GM19240 (cell line): ENCODE data around the gene SDC1.

Source experiments
- DNase-seq: peaks from one replicate; pipeline ENCODE4 v3.0.0; 2011; ENCODE audit warnings: low spot score; ENCODE audit not compliant: insufficient read length

The SDC1 gene

DNA sequence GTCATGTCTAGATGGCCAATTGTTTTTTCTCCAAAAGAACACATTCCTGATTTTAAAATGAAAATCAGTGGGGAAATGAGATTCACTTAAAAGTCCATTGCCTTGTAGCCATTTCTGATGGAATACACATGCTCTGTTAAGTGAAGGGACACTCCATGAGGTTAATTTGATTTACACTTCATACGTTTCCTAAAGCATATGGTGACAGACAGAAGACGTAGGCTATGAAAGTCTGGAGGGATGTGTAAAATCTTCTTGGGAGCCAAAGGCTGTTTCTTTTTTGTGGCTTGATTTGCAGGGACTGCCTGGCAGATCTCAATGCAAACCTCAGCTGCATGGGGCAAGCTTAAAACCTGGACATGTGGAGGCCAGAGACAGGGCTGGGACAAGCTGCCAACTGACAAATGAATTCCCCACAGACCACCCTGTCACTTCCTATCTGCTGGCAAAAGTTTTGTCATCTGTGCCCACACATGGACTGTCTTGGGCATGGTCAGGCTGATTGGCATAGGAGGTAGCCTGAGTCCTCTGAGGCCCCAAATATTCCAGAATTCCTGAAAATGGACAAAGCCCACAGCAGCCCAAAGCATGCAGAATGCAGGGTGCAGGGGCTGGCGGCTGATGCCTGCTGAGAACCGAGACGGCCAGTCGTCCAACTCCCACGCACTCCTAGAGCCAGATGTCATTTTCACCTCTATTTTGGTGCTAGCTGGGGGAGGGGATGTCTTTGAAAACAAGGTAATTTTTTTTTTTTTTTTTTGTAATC is 73.9 kb downstream of the SDC1 start:
- no peak for DNase-seq
